NK-92 treated with Interleukin-12 subunit alpha and Interleukin-12 subunit beta, amount 100 ng/mL, for 24 hours (cell line): ENCODE data around the gene SRRM4.

Experiments
- DNase-seq: peaks from one replicate; lab custom pipeline; 2025; lab: John Stamatoyannopoulos, UW

Gene SRRM4

DNA sequence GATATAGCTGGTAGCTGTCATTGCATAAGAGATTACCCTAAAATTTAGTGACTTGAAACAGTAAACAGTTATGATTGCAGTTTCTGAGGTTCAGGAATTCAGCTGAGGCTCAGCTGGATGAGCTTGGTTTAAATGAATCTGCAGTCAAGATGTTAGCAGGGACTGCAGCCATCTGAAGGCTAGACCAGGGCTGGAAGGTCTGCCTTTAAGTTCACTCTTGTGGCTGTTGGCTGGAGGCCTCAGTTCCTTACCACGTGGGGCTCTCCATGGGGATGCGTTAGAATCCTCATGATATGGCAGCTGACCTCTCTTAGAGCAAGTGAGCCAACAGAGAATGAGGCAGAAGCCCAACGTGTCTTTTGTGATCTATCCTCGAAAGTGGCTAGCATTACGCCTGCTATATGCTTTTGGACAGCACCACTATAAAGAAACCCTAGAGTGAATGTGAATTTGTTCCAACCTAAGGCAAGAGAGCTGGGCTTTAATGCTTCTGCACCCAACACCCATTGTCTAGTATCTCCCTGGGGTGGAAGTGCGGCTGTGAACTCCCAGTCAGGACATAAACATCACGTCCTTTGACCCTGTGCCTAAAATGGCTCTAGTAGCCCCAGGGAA, 223.4 kb downstream of the SRRM4 start:
- DNase-seq: no peak

DNA sequence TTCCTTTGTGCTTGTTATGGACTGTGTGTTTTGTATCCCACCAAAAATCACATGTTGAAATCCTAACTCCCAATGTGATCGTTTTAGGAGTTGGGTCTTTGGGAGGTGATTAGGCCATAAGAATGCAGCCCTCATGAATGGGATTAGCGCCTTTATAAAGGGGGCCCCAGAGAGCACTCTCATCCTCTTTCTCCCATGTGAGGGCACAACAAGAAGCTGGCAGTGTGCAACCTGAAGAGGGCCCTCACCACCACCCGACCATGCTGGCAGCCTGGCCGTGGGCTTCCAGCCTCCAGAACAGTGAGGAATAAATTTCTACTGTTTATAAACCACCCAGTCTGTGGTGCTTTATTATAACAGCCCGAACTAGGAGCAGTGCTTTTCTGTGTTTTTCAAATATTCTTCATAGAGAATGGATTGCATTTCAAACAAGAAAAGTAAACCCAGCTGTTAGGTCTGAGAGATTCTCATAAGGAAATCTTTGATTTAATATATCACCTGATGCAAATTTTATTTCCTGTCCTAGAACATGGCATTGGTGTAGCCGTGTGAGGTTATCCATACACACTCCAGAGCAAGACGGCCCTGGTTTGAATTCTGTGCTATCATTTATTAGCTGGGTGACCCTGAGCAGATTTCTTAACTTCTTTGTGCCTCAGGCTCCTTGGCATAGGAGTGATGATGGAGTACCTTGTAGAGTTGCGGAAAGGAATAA, 225.2 kb downstream of the SRRM4 start:
- DNase-seq: no peak

DNA sequence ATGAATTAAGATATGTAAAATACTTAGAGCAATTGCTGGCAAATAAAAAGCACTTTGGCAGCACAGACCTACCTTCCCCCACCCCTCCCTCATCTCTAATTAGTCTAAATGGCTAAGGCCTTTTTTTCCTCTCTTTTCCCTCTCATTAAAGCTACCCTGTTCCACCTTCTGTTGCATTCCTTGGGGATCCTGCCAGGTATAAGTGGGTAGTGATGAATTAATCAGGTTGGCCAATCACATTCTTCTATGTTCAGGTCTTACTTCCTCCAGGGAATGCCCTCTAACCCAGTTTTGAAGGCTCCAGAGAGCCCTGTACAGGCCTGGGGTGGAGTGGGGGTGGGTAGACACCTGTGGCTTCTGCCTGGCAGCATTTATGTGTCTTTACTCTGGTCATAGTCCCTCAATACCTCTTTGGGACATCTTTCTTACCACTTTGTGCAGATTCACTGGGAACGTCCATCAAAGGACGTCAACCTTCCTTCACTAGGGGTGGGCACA, 225.8 kb downstream of the SRRM4 start:
- no peak for DNase-seq

- no peak for DNase-seq
Observed at GRCh38 chr12:119208626-119209061, 227.3 kb downstream of the SRRM4 start.

- no peak for DNase-seq
Observed at GRCh38 chr12:119211884-119212283, 230.5 kb downstream of the SRRM4 start.
